ENCODE measurements around the gene CLBA1.

DNA sequence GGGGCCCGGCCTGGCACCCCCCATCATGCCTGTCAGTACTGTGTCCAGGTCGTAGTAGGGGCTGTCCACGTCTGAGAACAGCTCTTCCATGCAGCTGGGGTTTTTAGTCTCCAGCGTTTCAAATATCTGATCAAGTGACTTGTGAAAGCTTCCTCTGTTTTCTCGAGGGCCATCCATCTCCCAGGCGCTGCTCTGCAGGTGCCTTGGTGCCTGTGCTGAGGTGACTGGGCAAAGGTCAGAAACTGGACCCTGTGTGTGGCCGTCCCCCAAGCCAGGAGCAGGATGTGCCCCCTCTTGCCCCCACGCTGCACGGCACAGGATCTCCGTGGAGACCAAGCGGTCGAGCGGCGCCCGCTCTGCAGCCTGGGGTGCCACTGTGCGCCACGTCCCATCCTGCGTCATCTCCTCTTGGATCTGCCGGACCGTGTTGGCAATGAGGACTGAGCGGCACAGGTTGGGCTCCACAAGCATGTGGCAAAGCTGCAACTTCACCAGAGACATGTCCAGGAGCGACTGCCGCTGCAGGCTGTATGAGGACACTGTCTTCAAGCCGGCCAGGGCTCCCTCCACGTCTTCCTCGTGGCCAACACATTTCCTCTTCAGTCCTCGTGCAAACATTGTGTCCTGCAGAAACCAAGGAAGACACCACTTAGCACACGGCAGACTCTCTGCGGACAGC is 25.9 kb downstream of the CLBA1 start:
- TF ChIP-seq EZH2 (IDR thresholded peaks at IDR 0.05; ENCODE audit: borderline replicate concordance, insufficient read depth, low read depth, low read length, poor library complexity, severe bottlenecking), result no peak
- TF ChIP-seq, protein P1, sequence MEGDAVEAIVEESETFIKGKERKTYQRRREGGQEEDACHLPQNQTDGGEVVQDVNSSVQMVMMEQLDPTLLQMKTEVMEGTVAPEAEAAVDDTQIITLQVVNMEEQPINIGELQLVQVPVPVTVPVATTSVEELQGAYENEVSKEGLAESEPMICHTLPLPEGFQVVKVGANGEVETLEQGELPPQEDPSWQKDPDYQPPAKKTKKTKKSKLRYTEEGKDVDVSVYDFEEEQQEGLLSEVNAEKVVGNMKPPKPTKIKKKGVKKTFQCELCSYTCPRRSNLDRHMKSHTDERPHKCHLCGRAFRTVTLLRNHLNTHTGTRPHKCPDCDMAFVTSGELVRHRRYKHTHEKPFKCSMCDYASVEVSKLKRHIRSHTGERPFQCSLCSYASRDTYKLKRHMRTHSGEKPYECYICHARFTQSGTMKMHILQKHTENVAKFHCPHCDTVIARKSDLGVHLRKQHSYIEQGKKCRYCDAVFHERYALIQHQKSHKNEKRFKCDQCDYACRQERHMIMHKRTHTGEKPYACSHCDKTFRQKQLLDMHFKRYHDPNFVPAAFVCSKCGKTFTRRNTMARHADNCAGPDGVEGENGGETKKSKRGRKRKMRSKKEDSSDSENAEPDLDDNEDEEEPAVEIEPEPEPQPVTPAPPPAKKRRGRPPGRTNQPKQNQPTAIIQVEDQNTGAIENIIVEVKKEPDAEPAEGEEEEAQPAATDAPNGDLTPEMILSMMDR (IDR thresholded peaks at IDR 0.05), result no peak

Measured in B cell (primary cell).